Breast epithelium (tissue), 3 donors: ENCODE data around the gene PURB.

Source experiments
- CTCF ChIP-seq, 3 donors: fragments of 450-650 bp; IDR thresholded peaks; one replicate each; pipeline ENCODE4 v1.5.1; 2016 to 2017; ENCODE audit warnings: antibody characterized with exemption in 3 of 3, mild to moderate bottlenecking in 3 of 3, moderate library complexity in 3 of 3
- POLR2A ChIP-seq: fragments of 450-650 bp; IDR thresholded peaks from one replicate; pipeline ENCODE4 v1.6.1; 2016; ENCODE audit warnings: antibody characterized with exemption, mild to moderate bottlenecking, moderate library complexity

GRCh38 chr7:44912775-44913347 lies 27.5 kb upstream of the PURB start:
- no peak for TF ChIP-seq CTCF (IDR thresholded peaks at IDR 0.05)
- no peak for TF ChIP-seq POLR2A
